ENCODE results near the gene HARBI1.

GRCh38 chr11:46611526-46612304 is 5.3 kb downstream of the HARBI1 start:
- TF ChIP-seq E2F4 (CRISPR knock-in tag; IDR thresholded peaks at IDR 0.05; ENCODE audit: borderline replicate concordance, low read depth) (no peak), ESRRA (CRISPR knock-in tag; IDR thresholded peaks at IDR 0.05; ENCODE audit: borderline replicate concordance) (no peak), CTCF (IDR thresholded peaks at IDR 0.05) (no peak), TEAD4 (CRISPR knock-in tag; IDR thresholded peaks at IDR 0.05) (no peak), ATF2 (CRISPR knock-in tag; IDR thresholded peaks at IDR 0.05; ENCODE audit: borderline replicate concordance, low read depth) (no peak), CREB1 (CRISPR knock-in tag; IDR thresholded peaks at IDR 0.05) (no peak), ZNF263 (CRISPR knock-in tag; IDR thresholded peaks at IDR 0.05; ENCODE audit: low read depth) (no peak), NFYB (CRISPR knock-in tag; conservative IDR thresholded peaks at IDR 0.05; ENCODE audit: low read depth) (no peak)
- TF ChIP-seq, protein P1, sequence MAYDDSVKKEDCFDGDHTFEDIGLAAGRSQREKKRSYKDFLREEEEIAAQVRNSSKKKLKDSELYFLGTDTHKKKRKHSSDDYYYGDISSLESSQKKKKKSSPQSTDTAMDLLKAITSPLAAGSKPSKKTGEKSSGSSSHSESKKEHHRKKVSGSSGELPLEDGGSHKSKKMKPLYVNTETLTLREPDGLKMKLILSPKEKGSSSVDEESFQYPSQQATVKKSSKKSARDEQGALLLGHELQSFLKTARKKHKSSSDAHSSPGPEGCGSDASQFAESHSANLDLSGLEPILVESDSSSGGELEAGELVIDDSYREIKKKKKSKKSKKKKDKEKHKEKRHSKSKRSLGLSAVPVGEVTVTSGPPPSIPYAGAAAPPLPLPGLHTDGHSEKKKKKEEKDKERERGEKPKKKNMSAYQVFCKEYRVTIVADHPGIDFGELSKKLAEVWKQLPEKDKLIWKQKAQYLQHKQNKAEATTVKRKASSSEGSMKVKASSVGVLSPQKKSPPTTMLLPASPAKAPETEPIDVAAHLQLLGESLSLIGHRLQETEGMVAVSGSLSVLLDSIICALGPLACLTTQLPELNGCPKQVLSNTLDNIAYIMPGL (CRISPR knock-in tag; IDR thresholded peaks at IDR 0.05) = no peak
